ENCODE results near the gene LSM3.

LSM3 gene

GRCh38 chr3:14178247-14179113, at the start of gene LSM3, which contains the start of gene XPC:
TSS of gene LSM3 (plus strand) at chr3:14178817. CDS start at chr3:14178861, 44 bp downstream.
TSS of gene XPC (minus strand) at chr3:14178601. CDS start at chr3:14178568, 33 bp downstream.
- H3K27ac ChIP-seq (ENCODE audit: low read depth, low read length) = peak within 1 kb of the TSS; percentile 93
- peak within 1 kb of the TSS; percentile 97 to 98 for H3K9ac ChIP-seq (ENCODE audit: low read depth in 1 of 2, low read length in 2 of 2)
- H3K4me3 ChIP-seq (ENCODE audit: low read depth in 1 of 2, low read length in 2 of 2) = peak within 1 kb of the TSS; percentile 95 to 99
- peaks cover 7 to 15% of the 10 kb centered on the region in 2 donors for H3K36me3 ChIP-seq (ENCODE audit: control insufficient read depth in 1 of 2, insufficient read depth in 2 of 2, low read length in 2 of 2)
- H3K4me1 ChIP-seq (ENCODE audit: control insufficient read depth in 1 of 2, insufficient read depth in 2 of 2, low read length in 2 of 2) = peaks cover 20 to 44% of the 10 kb centered on the region in 2 donors
- no peaks in the 10 kb centered on the region for H3K27me3 ChIP-seq (ENCODE audit: control insufficient read depth in 1 of 2, insufficient read depth in 2 of 2, low read length in 2 of 2)
- H3K9me3 ChIP-seq (ENCODE audit: control insufficient read depth in 1 of 2, low read length in 2 of 2) = no peaks in the 10 kb centered on the region

GRCh38 chr3:14129296-14129695, 49.3 kb upstream of the LSM3 start:
- Histone ChIP-seq H3K36me3 (ENCODE audit: control insufficient read depth in 1 of 2, insufficient read depth in 2 of 2, low read length in 2 of 2) (peaks cover 50 to 71% of the 10 kb centered on the region in 2 donors), H3K4me1 (ENCODE audit: control insufficient read depth in 1 of 2, insufficient read depth in 2 of 2, low read length in 2 of 2) (peaks cover 26 to 38% of the 10 kb centered on the region in 2 donors), H3K9me3 (ENCODE audit: control insufficient read depth in 1 of 2, low read length in 2 of 2) (no peaks in the 10 kb centered on the region), H3K27me3 (ENCODE audit: control insufficient read depth in 1 of 2, insufficient read depth in 2 of 2, low read length in 2 of 2) (no peaks in the 10 kb centered on the region), H3K9ac (ENCODE audit: low read depth in 1 of 2, low read length in 2 of 2) (no peak overlapping the region), H3K27ac (ENCODE audit: low read depth, low read length) (no peak overlapping the region), H3K4me3 (ENCODE audit: low read depth in 1 of 2, low read length in 2 of 2) (no peak overlapping the region)

- Histone ChIP-seq H3K9ac (ENCODE audit: low read depth in 1 of 2, low read length in 2 of 2) (no peak overlapping the region), H3K4me1 (ENCODE audit: control insufficient read depth in 1 of 2, insufficient read depth in 2 of 2, low read length in 2 of 2) (peaks cover 26 to 38% of the 10 kb centered on the region in 2 donors), H3K4me3 (ENCODE audit: low read depth in 1 of 2, low read length in 2 of 2) (no peak overlapping the region), H3K9me3 (ENCODE audit: control insufficient read depth in 1 of 2, low read length in 2 of 2) (no peaks in the 10 kb centered on the region), H3K27me3 (ENCODE audit: control insufficient read depth in 1 of 2, insufficient read depth in 2 of 2, low read length in 2 of 2) (no peaks in the 10 kb centered on the region), H3K36me3 (ENCODE audit: control insufficient read depth in 1 of 2, insufficient read depth in 2 of 2, low read length in 2 of 2) (peaks cover 59 to 80% of the 10 kb centered on the region in 2 donors), H3K27ac (ENCODE audit: low read depth, low read length) (no peak overlapping the region)
These were observed 48.4 kb upstream of the LSM3 start for GRCh38 chr3:14130230-14130629.

- Histone ChIP-seq H3K27me3 (ENCODE audit: control insufficient read depth in 1 of 2, insufficient read depth in 2 of 2, low read length in 2 of 2) (no peaks in the 10 kb centered on the region), H3K9ac (ENCODE audit: low read depth in 1 of 2, low read length in 2 of 2) (no peak overlapping the region), H3K9me3 (ENCODE audit: control insufficient read depth in 1 of 2, low read length in 2 of 2) (no peaks in the 10 kb centered on the region), H3K4me3 (ENCODE audit: low read depth in 1 of 2, low read length in 2 of 2) (no peak overlapping the region), H3K27ac (ENCODE audit: low read depth, low read length) (no peak overlapping the region), H3K36me3 (ENCODE audit: control insufficient read depth in 1 of 2, insufficient read depth in 2 of 2, low read length in 2 of 2) (peaks cover 63 to 85% of the 10 kb centered on the region in 2 donors), H3K4me1 (ENCODE audit: control insufficient read depth in 1 of 2, insufficient read depth in 2 of 2, low read length in 2 of 2) (peaks cover 26 to 37% of the 10 kb centered on the region in 2 donors)
These were observed 47.9 kb upstream of the LSM3 start for GRCh38 chr3:14130707-14131106.

GRCh38 chr3:14131134-14131533, 47.5 kb upstream of the LSM3 start:
- H3K9ac ChIP-seq (ENCODE audit: low read depth in 1 of 2, low read length in 2 of 2) = no peak overlapping the region
- H3K27ac ChIP-seq (ENCODE audit: low read depth, low read length) = no peak overlapping the region
- peaks cover 26 to 34% of the 10 kb centered on the region in 2 donors for H3K4me1 ChIP-seq (ENCODE audit: control insufficient read depth in 1 of 2, insufficient read depth in 2 of 2, low read length in 2 of 2)
- H3K4me3 ChIP-seq (ENCODE audit: low read depth in 1 of 2, low read length in 2 of 2) = no peak overlapping the region
- peaks cover 68 to 89% of the 10 kb centered on the region in 2 donors for H3K36me3 ChIP-seq (ENCODE audit: control insufficient read depth in 1 of 2, insufficient read depth in 2 of 2, low read length in 2 of 2)
- H3K27me3 ChIP-seq (ENCODE audit: control insufficient read depth in 1 of 2, insufficient read depth in 2 of 2, low read length in 2 of 2) = no peaks in the 10 kb centered on the region
- no peaks in the 10 kb centered on the region for H3K9me3 ChIP-seq (ENCODE audit: control insufficient read depth in 1 of 2, low read length in 2 of 2)

- Histone ChIP-seq H3K27me3 (ENCODE audit: control insufficient read depth in 1 of 2, insufficient read depth in 2 of 2, low read length in 2 of 2) (no peaks in the 10 kb centered on the region), H3K4me1 (ENCODE audit: control insufficient read depth in 1 of 2, insufficient read depth in 2 of 2, low read length in 2 of 2) (peaks cover 27 to 32% of the 10 kb centered on the region in 2 donors), H3K4me3 (ENCODE audit: low read depth in 1 of 2, low read length in 2 of 2) (no peak overlapping the region), H3K36me3 (ENCODE audit: control insufficient read depth in 1 of 2, insufficient read depth in 2 of 2, low read length in 2 of 2) (peaks cover 71 to 93% of the 10 kb centered on the region in 2 donors), H3K9me3 (ENCODE audit: control insufficient read depth in 1 of 2, low read length in 2 of 2) (no peaks in the 10 kb centered on the region), H3K9ac (ENCODE audit: low read depth in 1 of 2, low read length in 2 of 2) (no peak overlapping the region), H3K27ac (ENCODE audit: low read depth, low read length) (no peak overlapping the region)
These were observed 46.5 kb upstream of the LSM3 start for GRCh38 chr3:14132120-14132519.

- Histone ChIP-seq H3K36me3 (ENCODE audit: control insufficient read depth in 1 of 2, insufficient read depth in 2 of 2, low read length in 2 of 2) (peaks cover 72 to 95% of the 10 kb centered on the region in 2 donors), H3K27ac (ENCODE audit: low read depth, low read length) (no peak overlapping the region), H3K4me3 (ENCODE audit: low read depth in 1 of 2, low read length in 2 of 2) (no peak overlapping the region), H3K9me3 (ENCODE audit: control insufficient read depth in 1 of 2, low read length in 2 of 2) (no peaks in the 10 kb centered on the region), H3K4me1 (ENCODE audit: control insufficient read depth in 1 of 2, insufficient read depth in 2 of 2, low read length in 2 of 2) (peaks cover 27 to 29% of the 10 kb centered on the region in 2 donors), H3K9ac (ENCODE audit: low read depth in 1 of 2, low read length in 2 of 2) (peak overlapping the region in 1 of 2 donors; percentile 7), H3K27me3 (ENCODE audit: control insufficient read depth in 1 of 2, insufficient read depth in 2 of 2, low read length in 2 of 2) (no peaks in the 10 kb centered on the region)
These were observed 45.9 kb upstream of the LSM3 start for GRCh38 chr3:14132689-14133088.

- Histone ChIP-seq H3K9me3 (ENCODE audit: control insufficient read depth in 1 of 2, low read length in 2 of 2) (no peaks in the 10 kb centered on the region), H3K4me1 (ENCODE audit: control insufficient read depth in 1 of 2, insufficient read depth in 2 of 2, low read length in 2 of 2) (peaks cover 27 to 29% of the 10 kb centered on the region in 2 donors), H3K9ac (ENCODE audit: low read depth in 1 of 2, low read length in 2 of 2) (peak overlapping the region in 1 of 2 donors; percentile 7), H3K4me3 (ENCODE audit: low read depth in 1 of 2, low read length in 2 of 2) (no peak overlapping the region), H3K27ac (ENCODE audit: low read depth, low read length) (no peak overlapping the region), H3K27me3 (ENCODE audit: control insufficient read depth in 1 of 2, insufficient read depth in 2 of 2, low read length in 2 of 2) (no peaks in the 10 kb centered on the region), H3K36me3 (ENCODE audit: control insufficient read depth in 1 of 2, insufficient read depth in 2 of 2, low read length in 2 of 2) (peaks cover 69 to 95% of the 10 kb centered on the region in 2 donors)
These were observed 45.3 kb upstream of the LSM3 start for GRCh38 chr3:14133188-14133800.

- no peak overlapping the region for H3K4me3 ChIP-seq (ENCODE audit: low read depth in 1 of 2, low read length in 2 of 2)
- peaks cover 63 to 95% of the 10 kb centered on the region in 2 donors for H3K36me3 ChIP-seq (ENCODE audit: control insufficient read depth in 1 of 2, insufficient read depth in 2 of 2, low read length in 2 of 2)
- H3K27me3 ChIP-seq (ENCODE audit: control insufficient read depth in 1 of 2, insufficient read depth in 2 of 2, low read length in 2 of 2) = no peaks in the 10 kb centered on the region
- no peak overlapping the region for H3K27ac ChIP-seq (ENCODE audit: low read depth, low read length)
- no peak overlapping the region for H3K9ac ChIP-seq (ENCODE audit: low read depth in 1 of 2, low read length in 2 of 2)
- no peaks in the 10 kb centered on the region for H3K9me3 ChIP-seq (ENCODE audit: control insufficient read depth in 1 of 2, low read length in 2 of 2)
- peaks cover 27 to 29% of the 10 kb centered on the region in 2 donors for H3K4me1 ChIP-seq (ENCODE audit: control insufficient read depth in 1 of 2, insufficient read depth in 2 of 2, low read length in 2 of 2)
These were observed 44.7 kb upstream of the LSM3 start for GRCh38 chr3:14133876-14134275.

GRCh38 chr3:14134291-14134690, 44.3 kb upstream of the LSM3 start:
- Histone ChIP-seq H3K36me3 (ENCODE audit: control insufficient read depth in 1 of 2, insufficient read depth in 2 of 2, low read length in 2 of 2) (peaks cover 62 to 97% of the 10 kb centered on the region in 2 donors), H3K27ac (ENCODE audit: low read depth, low read length) (no peak overlapping the region)

More at GRCh38 chr3:14134291-14134690, 44.3 kb upstream of the LSM3 start:
- H3K9ac ChIP-seq (ENCODE audit: low read depth in 1 of 2, low read length in 2 of 2) = no peak overlapping the region
- H3K4me1 ChIP-seq (ENCODE audit: control insufficient read depth in 1 of 2, insufficient read depth in 2 of 2, low read length in 2 of 2) = peaks cover 27 to 29% of the 10 kb centered on the region in 2 donors
- H3K9me3 ChIP-seq (ENCODE audit: control insufficient read depth in 1 of 2, low read length in 2 of 2) = no peaks in the 10 kb centered on the region
- H3K27me3 ChIP-seq (ENCODE audit: control insufficient read depth in 1 of 2, insufficient read depth in 2 of 2, low read length in 2 of 2) = no peaks in the 10 kb centered on the region
- H3K4me3 ChIP-seq (ENCODE audit: low read depth in 1 of 2, low read length in 2 of 2) = no peak overlapping the region
